ENCODE data around the gene NEK9.

Gene NEK9

GRCh38 chr14:75163677-75164076 is 36.8 kb upstream of the NEK9 start:
- TF ChIP-seq SIN3A (IDR thresholded peaks at IDR 0.05; ENCODE audit: borderline replicate concordance, insufficient read depth, low read length) (no peak), REST (IDR thresholded peaks at IDR 0.05; ENCODE audit: insufficient read depth in 1 of 2, low read depth in 2 of 2, low read length in 2 of 2) (no peak)

DNA sequence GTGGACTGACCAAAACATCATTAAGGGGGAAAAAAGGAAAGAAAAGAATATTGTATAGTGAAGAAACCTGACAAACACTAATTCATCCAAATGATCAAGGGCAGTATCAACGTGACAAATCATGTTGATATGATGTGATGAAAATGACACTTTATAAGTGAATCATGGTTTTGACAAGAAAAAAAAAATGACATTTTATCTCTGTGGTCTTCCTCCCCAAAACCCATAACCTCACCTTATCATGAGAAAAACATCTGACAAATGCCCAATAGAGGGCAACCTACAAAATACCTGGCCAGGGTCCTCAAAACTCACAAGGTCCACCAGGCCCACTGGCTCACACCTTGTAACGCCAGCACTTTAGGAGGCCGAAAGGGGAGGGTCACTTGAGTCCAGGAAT is 35.8 kb upstream of the NEK9 start:
- TF ChIP-seq FOXP2 (optimal IDR thresholded peaks at IDR 0.05; ENCODE audit: borderline replicate concordance, extremely low read depth, extremely low read length, insufficient read depth) (no peak), POLR2AphosphoS5 (IDR thresholded peaks at IDR 0.05; ENCODE audit: low read depth, low read length) (no peak), REST (IDR thresholded peaks at IDR 0.05; ENCODE audit: insufficient read depth in 1 of 2, low read depth in 2 of 2, low read length in 2 of 2) (no peak), TAF1 (IDR thresholded peaks at IDR 0.05; ENCODE audit: borderline replicate concordance, insufficient read depth, low read length) (no peak), SIN3A (IDR thresholded peaks at IDR 0.05; ENCODE audit: borderline replicate concordance, insufficient read depth, low read length) (no peak)

GRCh38 chr14:75158843-75159614 is 32.2 kb upstream of the NEK9 start:
- no peak for TF ChIP-seq REST (IDR thresholded peaks at IDR 0.05; ENCODE audit: insufficient read depth in 1 of 2, low read depth in 2 of 2, low read length in 2 of 2)
- no peak for TF ChIP-seq TAF1 (IDR thresholded peaks at IDR 0.05; ENCODE audit: borderline replicate concordance, insufficient read depth, low read length)
- TF ChIP-seq POLR2AphosphoS5 (IDR thresholded peaks at IDR 0.05; ENCODE audit: low read depth, low read length): no peak
- no peak for TF ChIP-seq FOXP2 (optimal IDR thresholded peaks at IDR 0.05; ENCODE audit: borderline replicate concordance, extremely low read depth, extremely low read length, insufficient read depth)
- no peak for TF ChIP-seq SIN3A (IDR thresholded peaks at IDR 0.05; ENCODE audit: borderline replicate concordance, insufficient read depth, low read length)

DNA sequence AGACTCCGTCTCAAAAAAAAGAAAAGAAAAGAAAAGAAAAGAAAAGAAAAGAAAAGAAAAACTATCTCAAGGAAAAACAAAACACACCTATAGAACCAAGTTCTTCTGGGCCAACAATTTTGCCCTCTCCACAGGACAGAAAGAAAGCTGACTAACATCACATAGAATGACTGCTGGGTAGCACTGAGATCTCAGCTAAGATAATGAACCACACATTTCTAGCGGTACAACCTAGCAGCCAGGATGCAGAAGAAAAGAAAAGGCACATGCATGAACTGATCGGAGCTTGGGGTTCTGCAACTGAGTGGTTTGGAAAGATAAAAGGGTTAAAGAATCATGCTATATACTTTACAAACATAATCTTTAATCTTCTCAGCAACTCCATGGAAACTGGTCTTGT is 30.1 kb upstream of the NEK9 start:
- no peak for TF ChIP-seq TAF1 (IDR thresholded peaks at IDR 0.05; ENCODE audit: borderline replicate concordance, insufficient read depth, low read length)
- no peak for TF ChIP-seq POLR2AphosphoS5 (IDR thresholded peaks at IDR 0.05; ENCODE audit: low read depth, low read length)
- TF ChIP-seq FOXP2 (optimal IDR thresholded peaks at IDR 0.05; ENCODE audit: borderline replicate concordance, extremely low read depth, extremely low read length, insufficient read depth): no peak
- no peak for TF ChIP-seq SIN3A (IDR thresholded peaks at IDR 0.05; ENCODE audit: borderline replicate concordance, insufficient read depth, low read length)
- no peak for TF ChIP-seq REST (IDR thresholded peaks at IDR 0.05; ENCODE audit: insufficient read depth in 1 of 2, low read depth in 2 of 2, low read length in 2 of 2)

DNA sequence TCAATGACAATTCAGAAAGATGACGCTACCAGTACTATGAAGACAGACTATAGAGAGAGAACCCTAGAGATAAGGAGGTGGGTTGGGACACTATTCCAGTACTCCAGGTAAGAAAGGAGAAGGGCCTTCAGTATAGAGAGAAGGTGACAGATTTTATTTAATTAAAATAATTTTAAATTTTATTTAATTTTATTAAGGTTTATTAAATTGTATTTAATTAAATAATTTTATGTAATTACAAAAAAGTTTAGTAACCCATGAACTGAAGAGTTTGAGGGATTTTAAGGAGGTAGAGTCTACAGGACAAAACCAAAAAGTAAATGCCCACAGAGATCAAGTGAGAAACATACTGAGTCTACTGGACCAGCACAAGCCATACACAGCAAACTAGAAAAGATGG is 29.3 kb upstream of the NEK9 start:
- TF ChIP-seq TAF1 (IDR thresholded peaks at IDR 0.05; ENCODE audit: borderline replicate concordance, insufficient read depth, low read length): no peak
- TF ChIP-seq REST (IDR thresholded peaks at IDR 0.05; ENCODE audit: insufficient read depth in 1 of 2, low read depth in 2 of 2, low read length in 2 of 2): no peak
- no peak for TF ChIP-seq SIN3A (IDR thresholded peaks at IDR 0.05; ENCODE audit: borderline replicate concordance, insufficient read depth, low read length)
- no peak for TF ChIP-seq POLR2AphosphoS5 (IDR thresholded peaks at IDR 0.05; ENCODE audit: low read depth, low read length)
- TF ChIP-seq FOXP2 (optimal IDR thresholded peaks at IDR 0.05; ENCODE audit: borderline replicate concordance, extremely low read depth, extremely low read length, insufficient read depth): no peak
